Stomach (tissue), 9 donors: Measurements from ENCODE around the gene VPS13D. TPM values are rescaled to one million over a fixed set of nuclear protein-coding genes. Genes with fewer than 3 reads are reported as not detected.

Source experiments
- DNase-seq, 2 donors: peaks; one replicate each; pipeline versions ENCODE4 v3.0.0 to v3.0.0-alpha.2; 2013 to 2019
- H3K27ac ChIP-seq, 5 donors: fragments of 200-600 bp in 4 of 5; sonication (generic) in 4 of 5; one replicate each; pipeline ENCODE4 v1.5.1; 2013 to 2019; ENCODE audit warnings: mild to moderate bottlenecking in 1 of 5, moderate library complexity in 1 of 5
- H3K27me3 ChIP-seq, 3 donors: fragments of 200-600 bp; sonication (generic); one replicate each; pipeline ENCODE4 v1.5.1; 2017 to 2019; ENCODE audit warnings: mixed run types in 1 of 3
- H3K36me3 ChIP-seq, 4 donors: fragments of 200-600 bp; sonication (generic); 1 replicate in 3 of 4; 2 replicates in 1 of 4; pipeline ENCODE4 v1.5.1; 2016 to 2019
- H3K4me1 ChIP-seq, 4 donors: fragments of 200-600 bp; sonication (generic); one replicate each; pipeline ENCODE4 v1.5.1; 2016 to 2019
- H3K4me3 ChIP-seq, 4 donors: fragments of 200-600 bp; sonication (generic) in 3 of 4; one replicate each; pipeline ENCODE4 v1.5.1; 2016 to 2019; ENCODE audit warnings: mild to moderate bottlenecking in 1 of 4
- H3K9me3 ChIP-seq, 4 donors: fragments of 200-600 bp; sonication (generic); one replicate each; pipeline ENCODE4 v1.5.1; 2016 to 2019
- CTCF ChIP-seq, 7 experiments: fragments of 450-650 bp in 4 of 7; fragments of 200-600 bp in 3 of 7; sonication (generic) in 3 of 7; IDR thresholded peaks; one replicate each; pipeline ENCODE4 v1.5.1; 2016 to 2019; ENCODE audit warnings: antibody characterized with exemption in 7 of 7, control low read depth in 2 of 7, mild to moderate bottlenecking in 1 of 7
- EP300 ChIP-seq: sonication (generic); formaldehyde crosslinking; IDR thresholded peaks from one replicate; pipeline ENCODE4 v1.6.1; 2017; ENCODE audit warnings: antibody characterized with exemption
- POLR2A ChIP-seq, 4 donors: fragments of 450-650 bp; IDR thresholded peaks; one replicate each; pipeline ENCODE4 v1.6.1; 2016; ENCODE audit warnings: antibody characterized with exemption in 4 of 4, control low read depth in 2 of 4, mild to moderate bottlenecking in 1 of 4, moderate library complexity in 1 of 4
- POLR2AphosphoS5 ChIP-seq, 3 donors: sonication (generic); formaldehyde crosslinking; IDR thresholded peaks; one replicate each; pipeline ENCODE4 v1.6.1; 2016; ENCODE audit warnings: antibody characterized with exemption in 3 of 3
- WGBS, 5 donors: extraction: QIAGEN DNeasy Blood & Tissue Kit in 3 of 5; methylation state at CpG; one replicate each; pipeline versions ENCODE4 v1.1.5 to v1.1.7; 2013 to 2018; 5-methylcytosine and 5-hydroxymethylcytosine counted together
- intact Hi-C: fragments of 100-400 bp; cut with DNase I; formaldehyde crosslinking; loops from one replicate; pipeline ENCODE4 v1.15.1; 2023; ENCODE audit warnings: low total_unique reads
- polyA plus RNA-seq, 3 donors: library from polyadenylated mRNA; stranded (reverse); fragments of 200-250 nt; gene quantifications; one replicate each; pipeline ENCODE4 v1.2.3, GENCODE V29; 2013
- total RNA-seq, 5 donors: library from RNA; depleted of rRNA; stranded (reverse); fragments of >200 nt; gene quantifications; one replicate each; pipeline versions ENCODE4 v1.1.0 to v1.2.3, GENCODE V29; 2014 to 2016
- donor health status: healthy with polysubstance abuse.
- donor health status: Bipolar disorder and iron deficiency.
- donor health status: healthy.

Gene VPS13D
- total and polyA plus RNA-seq, 8 donors: 6.7 to 106 (median 66.5) TPM

- peak overlapping the region; percentile 55 to 84 (median 79) for H3K27ac ChIP-seq
- intact Hi-C loops: no loop called here
- no peak for TF ChIP-seq CTCF (IDR thresholded peaks at IDR 0.05)
- no peak for TF ChIP-seq POLR2A (IDR thresholded peaks at IDR 0.05)
- peak in 2 of 3 donors; percentile 6 to 89 for TF ChIP-seq POLR2AphosphoS5 (IDR thresholded peaks at IDR 0.05)
- peak; percentile 77 for TF ChIP-seq EP300
- H3K36me3 ChIP-seq: no peaks in the 10 kb centered on the region
- H3K9me3 ChIP-seq: no peaks in the 10 kb centered on the region
- H3K27me3 ChIP-seq: no peaks in the 10 kb centered on the region
- peaks cover 21 to 47% (median 31%) of the 10 kb centered on the region in 4 donors for H3K4me1 ChIP-seq
- 19 to 39% (median 31%) methylated on average over 13 to 34 of the region's 34 CpGs for WGBS, 5 donors
- H3K4me3 ChIP-seq: peak overlapping the region in 3 of 4 donors; percentile 2 to 18 (median 9)
- DNase-seq: peak; percentile 60 to 86
Observed at GRCh38 chr1:12539705-12540579, 310.1 kb downstream of the VPS13D start.

GRCh38 chr1:12540580-12541273 lies 310.9 kb downstream of the VPS13D start:
- Histone ChIP-seq H3K27me3 (no peaks in the 10 kb centered on the region), H3K4me3 (peak overlapping the region in 2 of 4 donors; percentile 2 to 18), H3K36me3 (no peaks in the 10 kb centered on the region), H3K27ac (peak overlapping the region; percentile 55 to 84 (median 79)), H3K9me3 (no peaks in the 10 kb centered on the region), H3K4me1 (peaks cover 21 to 47% (median 31%) of the 10 kb centered on the region in 4 donors)
- TF ChIP-seq POLR2AphosphoS5 (IDR thresholded peaks at IDR 0.05): no peak
- TF ChIP-seq POLR2A (IDR thresholded peaks at IDR 0.05): no peak
- no peak for TF ChIP-seq CTCF (IDR thresholded peaks at IDR 0.05)
- no peak for TF ChIP-seq EP300
- 65 to 82% (median 72%) methylated on average over 14 to 17 of the region's 17 CpGs for WGBS, 5 donors
- intact Hi-C loops: no loop called here
- DNase-seq: no peak

GRCh38 chr1:12541274-12542137 lies 311.7 kb downstream of the VPS13D start:
- peak overlapping the region; percentile 10 to 84 (median 79) for H3K27ac ChIP-seq
- peak in 1 of 2 donors; percentile 75 for DNase-seq
- WGBS, 5 donors: 62 to 74% (median 64%) methylated on average over 6 to 17 of the region's 17 CpGs
- peaks cover 21 to 47% (median 31%) of the 10 kb centered on the region in 4 donors for H3K4me1 ChIP-seq
- intact Hi-C loops: no loop called here
- TF ChIP-seq EP300 (no peak), POLR2A (IDR thresholded peaks at IDR 0.05) (no peak), POLR2AphosphoS5 (IDR thresholded peaks at IDR 0.05) (no peak)
- no peaks in the 10 kb centered on the region for H3K36me3 ChIP-seq
- no peaks in the 10 kb centered on the region for H3K27me3 ChIP-seq
- H3K9me3 ChIP-seq: no peaks in the 10 kb centered on the region
- no peak overlapping the region for H3K4me3 ChIP-seq

- 88 to 95% (median 93%) methylated on average over 9 of the region's 9 CpGs for WGBS, 5 donors
- no peak for DNase-seq
- H3K4me1 ChIP-seq: peaks cover 21 to 51% (median 32%) of the 10 kb centered on the region in 4 donors
- H3K9me3 ChIP-seq: no peaks in the 10 kb centered on the region
- H3K27me3 ChIP-seq: no peaks in the 10 kb centered on the region
- H3K4me3 ChIP-seq: no peak overlapping the region
- H3K36me3 ChIP-seq: no peaks in the 10 kb centered on the region
- intact Hi-C loops: no loop called here
- no peak for TF ChIP-seq POLR2AphosphoS5 (IDR thresholded peaks at IDR 0.05)
- no peak for TF ChIP-seq CTCF (IDR thresholded peaks at IDR 0.05)
- TF ChIP-seq EP300: no peak
- TF ChIP-seq POLR2A (IDR thresholded peaks at IDR 0.05): no peak
- peak overlapping the region in 4 of 5 donors; percentile 77 to 84 (median 79) for H3K27ac ChIP-seq
Observed at GRCh38 chr1:12542138-12542465, 312.3 kb downstream of the VPS13D start.
